ENCODE measurements around the gene PFKM.

DNA sequence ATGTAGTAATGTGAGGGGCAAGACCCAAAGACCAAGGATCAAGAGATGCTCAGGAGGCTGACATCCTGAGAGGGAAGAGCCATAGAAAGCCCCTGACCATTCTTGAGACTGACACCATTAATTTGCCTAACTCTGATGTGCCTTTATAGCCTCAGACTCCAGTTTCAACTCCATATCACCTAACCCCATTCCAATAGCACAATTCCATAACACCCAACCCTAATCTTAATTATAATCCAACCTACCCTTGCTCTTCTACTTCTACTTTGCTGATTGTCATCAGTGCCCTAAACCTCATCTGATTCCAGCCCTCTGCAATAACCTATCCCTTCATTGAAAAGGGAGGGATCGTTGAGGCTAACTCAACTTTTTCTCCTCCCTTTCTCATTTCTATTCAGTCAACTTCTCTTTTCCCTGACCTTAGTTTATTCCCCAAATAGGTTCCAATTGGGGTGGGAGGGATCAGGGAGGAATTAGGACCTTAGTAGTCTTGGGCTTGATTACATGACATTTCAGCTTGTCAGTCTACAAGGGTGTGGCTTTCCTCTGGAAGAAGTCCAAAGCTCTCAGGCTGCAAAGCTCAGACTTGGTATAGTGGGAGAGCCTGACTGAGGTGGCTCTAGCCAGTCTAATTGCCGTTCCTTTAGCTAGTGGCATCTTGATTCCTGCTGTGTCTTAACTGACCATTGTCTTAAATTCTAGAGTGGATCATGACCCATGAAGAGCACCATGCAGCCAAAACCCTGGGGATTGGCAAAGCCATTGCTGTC is 3.1 kb downstream of the PFKM start:
- TF ChIP-seq, protein P1, sequence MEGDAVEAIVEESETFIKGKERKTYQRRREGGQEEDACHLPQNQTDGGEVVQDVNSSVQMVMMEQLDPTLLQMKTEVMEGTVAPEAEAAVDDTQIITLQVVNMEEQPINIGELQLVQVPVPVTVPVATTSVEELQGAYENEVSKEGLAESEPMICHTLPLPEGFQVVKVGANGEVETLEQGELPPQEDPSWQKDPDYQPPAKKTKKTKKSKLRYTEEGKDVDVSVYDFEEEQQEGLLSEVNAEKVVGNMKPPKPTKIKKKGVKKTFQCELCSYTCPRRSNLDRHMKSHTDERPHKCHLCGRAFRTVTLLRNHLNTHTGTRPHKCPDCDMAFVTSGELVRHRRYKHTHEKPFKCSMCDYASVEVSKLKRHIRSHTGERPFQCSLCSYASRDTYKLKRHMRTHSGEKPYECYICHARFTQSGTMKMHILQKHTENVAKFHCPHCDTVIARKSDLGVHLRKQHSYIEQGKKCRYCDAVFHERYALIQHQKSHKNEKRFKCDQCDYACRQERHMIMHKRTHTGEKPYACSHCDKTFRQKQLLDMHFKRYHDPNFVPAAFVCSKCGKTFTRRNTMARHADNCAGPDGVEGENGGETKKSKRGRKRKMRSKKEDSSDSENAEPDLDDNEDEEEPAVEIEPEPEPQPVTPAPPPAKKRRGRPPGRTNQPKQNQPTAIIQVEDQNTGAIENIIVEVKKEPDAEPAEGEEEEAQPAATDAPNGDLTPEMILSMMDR (IDR thresholded peaks at IDR 0.05; ENCODE audit: low read depth, low read length): no peak
- no peak for TF ChIP-seq EZH2phosphoT487 (IDR thresholded peaks at IDR 0.05; ENCODE audit: low read depth)

Data from OCI-LY3 (cell line).